Measurements from ENCODE around the gene FAM222B.

DNA sequence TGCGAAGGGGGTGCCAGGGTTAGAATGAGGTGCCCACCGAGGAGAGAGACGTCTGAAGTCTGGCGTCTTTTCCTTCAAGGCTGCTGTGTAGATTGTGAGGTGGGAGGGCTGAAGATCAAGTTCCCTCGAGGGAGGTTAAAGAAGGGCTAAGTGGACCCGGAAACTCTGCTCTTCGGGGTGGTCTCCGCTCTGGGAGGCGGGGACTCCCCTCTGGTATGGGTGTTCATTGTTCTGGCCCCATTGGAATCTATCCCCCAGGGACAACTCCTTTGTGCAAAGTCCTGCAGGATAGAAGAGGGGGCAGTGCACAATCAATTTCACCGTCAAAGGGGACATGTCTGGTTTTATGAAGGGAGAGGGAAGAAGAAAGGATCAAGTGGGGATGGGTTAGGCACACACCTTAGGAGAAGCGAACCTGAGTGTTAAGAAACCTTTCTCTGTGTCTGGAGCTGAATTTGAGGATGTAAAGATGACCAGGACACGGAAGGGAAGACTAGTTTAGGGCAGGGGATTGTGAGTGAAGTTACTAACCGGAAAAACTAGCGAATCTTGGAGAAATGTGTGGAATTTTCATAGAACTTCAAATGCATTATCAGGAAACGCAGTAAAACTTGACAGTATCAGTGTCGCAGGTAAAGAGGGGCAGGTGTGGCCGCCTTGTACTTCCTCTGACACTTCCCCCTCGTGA, 124.1 kb downstream of the FAM222B start:
- TF ChIP-seq, protein P1, sequence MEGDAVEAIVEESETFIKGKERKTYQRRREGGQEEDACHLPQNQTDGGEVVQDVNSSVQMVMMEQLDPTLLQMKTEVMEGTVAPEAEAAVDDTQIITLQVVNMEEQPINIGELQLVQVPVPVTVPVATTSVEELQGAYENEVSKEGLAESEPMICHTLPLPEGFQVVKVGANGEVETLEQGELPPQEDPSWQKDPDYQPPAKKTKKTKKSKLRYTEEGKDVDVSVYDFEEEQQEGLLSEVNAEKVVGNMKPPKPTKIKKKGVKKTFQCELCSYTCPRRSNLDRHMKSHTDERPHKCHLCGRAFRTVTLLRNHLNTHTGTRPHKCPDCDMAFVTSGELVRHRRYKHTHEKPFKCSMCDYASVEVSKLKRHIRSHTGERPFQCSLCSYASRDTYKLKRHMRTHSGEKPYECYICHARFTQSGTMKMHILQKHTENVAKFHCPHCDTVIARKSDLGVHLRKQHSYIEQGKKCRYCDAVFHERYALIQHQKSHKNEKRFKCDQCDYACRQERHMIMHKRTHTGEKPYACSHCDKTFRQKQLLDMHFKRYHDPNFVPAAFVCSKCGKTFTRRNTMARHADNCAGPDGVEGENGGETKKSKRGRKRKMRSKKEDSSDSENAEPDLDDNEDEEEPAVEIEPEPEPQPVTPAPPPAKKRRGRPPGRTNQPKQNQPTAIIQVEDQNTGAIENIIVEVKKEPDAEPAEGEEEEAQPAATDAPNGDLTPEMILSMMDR (conservative IDR thresholded peaks at IDR 0.05; ENCODE audit: low read depth, low read length), result no peak
- TF ChIP-seq EZH2phosphoT487 (IDR thresholded peaks at IDR 0.05; ENCODE audit: borderline replicate concordance, low read length), result no peak
- TF ChIP-seq EZH2 (IDR thresholded peaks at IDR 0.05; ENCODE audit: low read length, unreplicated experiment), result no peak

Measured in PC-3 (cell line).